GM12801 (cell line): ENCODE results near the gene DSCAML1.

Source experiments
- CTCF ChIP-seq: IDR thresholded peaks from one replicate; pipeline ENCODE4 v1.5.1; 2011; ENCODE audit warnings: control low read depth; ENCODE audit not compliant: insufficient read length; ENCODE audit errors: extremely low read depth

Gene DSCAML1

GRCh38 chr11:117814766-117815261, 17.8 kb upstream of the DSCAML1 start:
- no peak for TF ChIP-seq CTCF

- TF ChIP-seq CTCF: no peak
Observed at GRCh38 chr11:117814204-117814765, 17.3 kb upstream of the DSCAML1 start.

- TF ChIP-seq CTCF: no peak
Observed at GRCh38 chr11:117809236-117810055, 12.4 kb upstream of the DSCAML1 start.

- TF ChIP-seq CTCF: no peak
Observed at GRCh38 chr11:117808784-117809183, 11.8 kb upstream of the DSCAML1 start.

- peak; percentile 53 for TF ChIP-seq CTCF
Observed at GRCh38 chr11:117807482-117808327, 10.7 kb upstream of the DSCAML1 start.

- no peak for TF ChIP-seq CTCF
Observed at GRCh38 chr11:117806846-117807245, 9.8 kb upstream of the DSCAML1 start.

GRCh38 chr11:117805045-117805444, 8.0 kb upstream of the DSCAML1 start:
- TF ChIP-seq CTCF: no peak
